HG02938 (cell line): ENCODE data around the gene ABHD1.
"Not testable (repeated sequence)": the region's sequence is repeated elsewhere in the genome, so short reads cannot be mapped to it uniquely, and the experiment has no call there.

Experiments used
- ATAC-seq: cut with Tn5 transposase; IDR thresholded peaks from one replicate; pipeline ENCODE4 v1.9.1; 2021; ENCODE audit warnings: mild to moderate bottlenecking, moderate library complexity; ENCODE audit not compliant: unreplicated experiment

ABHD1 gene

DNA sequence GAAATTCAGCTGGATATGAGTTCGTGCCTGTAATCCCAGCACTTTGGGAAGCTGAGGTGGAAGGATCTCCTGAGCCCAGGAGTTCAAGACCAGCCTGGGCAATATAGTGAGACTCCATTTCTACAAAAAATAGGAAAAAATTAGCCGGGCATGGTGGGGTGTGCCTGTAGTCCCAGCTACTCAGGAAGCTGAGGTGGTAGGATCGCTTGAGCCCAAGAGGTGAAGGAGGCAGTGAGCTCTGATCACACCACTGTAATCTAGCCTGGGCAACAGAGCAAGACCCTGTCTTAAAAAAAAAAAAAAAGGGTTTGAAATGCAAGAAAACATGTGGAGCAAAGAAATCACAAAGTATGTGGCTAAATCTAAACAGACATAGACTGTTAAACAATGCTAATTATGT lies 14.5 kb upstream of the ABHD1 start:
- ATAC-seq = no peak

DNA sequence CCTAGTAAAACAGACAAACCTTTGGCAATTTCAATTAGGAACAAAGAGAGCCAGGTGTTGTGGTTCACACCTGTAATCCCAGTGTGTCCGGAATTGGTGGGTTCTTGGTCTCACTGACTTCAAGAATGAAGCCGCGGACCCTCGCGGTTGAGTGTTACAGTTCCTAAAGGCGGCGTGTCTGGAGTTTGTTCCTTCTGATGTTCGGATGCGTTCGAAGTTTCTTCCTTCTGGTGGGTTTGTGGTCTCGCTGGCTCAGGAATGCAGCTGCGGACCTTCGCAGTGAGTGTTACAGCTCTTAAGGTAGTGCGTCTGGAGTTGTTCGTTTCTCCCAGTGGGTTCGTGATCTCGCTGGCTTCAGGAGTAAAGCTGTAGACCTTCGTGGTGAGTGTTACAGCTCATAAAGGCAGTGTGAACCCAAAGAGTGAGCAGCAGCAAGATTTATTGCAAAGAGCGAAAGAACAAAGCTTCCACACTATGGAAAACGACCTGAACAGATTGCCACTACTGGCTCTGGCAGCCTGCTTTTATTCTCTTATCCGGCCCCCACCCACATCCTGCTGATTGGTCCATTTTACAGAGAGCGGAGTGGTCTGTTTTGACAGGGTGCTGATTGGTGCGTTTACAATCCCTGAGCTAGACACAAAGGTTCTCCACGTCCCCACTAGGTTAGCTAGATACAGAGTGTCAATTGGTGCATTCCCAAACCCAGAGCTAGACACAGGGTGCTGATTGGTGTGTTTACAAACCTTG lies 12.8 kb upstream of the ABHD1 start:
- not testable (repeated sequence) for ATAC-seq

DNA sequence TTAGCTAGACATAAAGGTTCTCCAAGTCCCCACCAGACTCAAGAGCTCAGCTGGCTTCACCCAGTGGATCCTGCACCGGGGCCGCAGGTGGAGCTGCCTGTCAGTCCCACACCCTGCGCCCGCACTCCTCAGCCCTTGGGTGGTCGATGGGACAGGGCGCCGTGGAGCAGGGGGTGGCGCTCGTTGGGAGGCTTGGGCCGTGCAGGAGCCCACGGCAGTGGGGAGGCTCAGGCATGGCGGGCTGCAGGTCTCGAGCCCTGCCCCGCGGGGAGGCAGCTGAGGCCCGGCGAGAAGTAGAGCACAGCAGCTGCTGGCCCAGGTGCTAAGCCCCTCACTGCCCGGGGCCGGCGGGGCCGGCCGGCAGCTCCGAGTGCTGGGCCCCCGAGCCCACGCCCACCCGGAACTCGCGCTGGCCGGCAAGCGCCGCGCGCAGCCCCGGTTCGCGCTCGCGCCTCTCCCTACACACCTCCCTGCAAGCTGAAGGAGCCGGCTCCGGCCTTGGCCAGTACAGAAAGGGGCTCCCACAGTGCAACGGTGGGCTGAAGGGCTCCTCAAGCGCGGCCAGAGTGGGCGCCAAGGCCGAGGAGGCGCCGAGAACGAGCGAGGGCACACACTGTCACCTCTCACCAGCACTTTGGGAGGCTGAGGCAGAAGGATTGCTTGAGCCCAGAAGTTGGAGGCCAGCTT lies 12.1 kb upstream of the ABHD1 start:
- not testable (repeated sequence) for ATAC-seq

- ATAC-seq = no peak
Measured at GRCh38 chr2:27115519-27115918, 8.1 kb upstream of the ABHD1 start.

GRCh38 chr2:27117995-27118524 lies 5.6 kb upstream of the ABHD1 start:
- ATAC-seq = no peak

- no peak for ATAC-seq
Measured at GRCh38 chr2:27118525-27119329, 4.9 kb upstream of the ABHD1 start, which contains the start of gene CGREF1. CGREF1 (minus strand) TSS chr2:27119128; CDS start chr2:27104366, 14,762 bp downstream.

DNA sequence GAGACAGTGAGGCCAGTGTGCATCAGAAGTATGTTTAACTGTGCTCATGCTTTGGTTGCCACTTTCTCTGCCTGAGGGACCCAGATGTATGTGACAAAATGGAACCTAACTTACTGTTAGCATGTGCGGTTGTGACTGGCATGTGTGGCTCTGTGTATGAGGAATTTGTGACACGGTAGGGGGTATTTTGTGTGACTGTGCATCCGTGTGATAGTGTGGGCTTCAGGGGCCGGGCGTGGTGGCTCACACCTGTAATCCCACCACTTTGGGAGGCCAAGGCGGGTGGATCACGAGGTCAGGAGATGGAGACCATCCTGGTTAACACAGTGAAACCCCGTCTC lies 4.3 kb upstream of the ABHD1 start:
- ATAC-seq = not testable (repeated sequence)

DNA sequence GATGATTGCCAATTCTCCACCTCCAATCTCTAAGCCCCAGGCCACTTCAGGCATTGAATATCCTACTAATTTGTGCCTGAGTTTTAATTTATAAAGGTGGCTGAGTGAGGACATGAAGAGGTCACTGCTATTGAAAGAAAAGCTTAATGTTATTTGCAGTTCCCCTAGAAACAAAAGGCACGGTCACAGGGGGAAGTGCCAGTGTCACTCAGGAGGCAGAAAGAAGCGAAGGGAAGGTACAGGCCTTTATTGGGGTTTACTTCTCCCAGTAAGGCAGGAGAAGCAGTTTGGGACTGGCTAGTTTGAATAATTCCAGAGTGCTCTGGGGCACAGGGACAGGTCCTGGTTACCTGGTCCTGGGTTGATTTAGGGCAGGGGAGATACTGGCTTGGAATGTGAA lies 1.7 kb upstream of the ABHD1 start:
- no peak for ATAC-seq

GRCh38 chr2:27122791-27123190 lies 824 bp upstream of the ABHD1 start:
- ATAC-seq = no peak

DNA sequence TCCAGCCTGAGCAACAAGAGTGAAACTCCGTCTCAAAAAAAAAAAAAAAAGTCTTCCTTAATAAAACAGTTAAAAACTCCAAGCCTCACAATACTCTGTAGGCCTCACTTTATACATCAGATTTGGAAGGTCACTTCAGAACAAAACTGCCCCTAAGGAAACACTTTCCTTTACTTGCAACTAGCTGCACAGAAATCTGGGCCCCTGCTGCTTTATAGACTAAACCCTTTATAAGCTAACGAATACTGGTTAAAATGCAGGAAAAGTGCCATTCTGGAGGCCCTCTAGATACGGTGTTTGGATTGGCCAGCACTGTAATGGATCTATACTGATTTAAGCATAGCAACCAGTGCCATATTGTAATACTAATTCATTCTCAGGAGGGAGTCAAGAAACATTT lies 1.5 kb downstream of the ABHD1 start:
- ATAC-seq = no peak

DNA sequence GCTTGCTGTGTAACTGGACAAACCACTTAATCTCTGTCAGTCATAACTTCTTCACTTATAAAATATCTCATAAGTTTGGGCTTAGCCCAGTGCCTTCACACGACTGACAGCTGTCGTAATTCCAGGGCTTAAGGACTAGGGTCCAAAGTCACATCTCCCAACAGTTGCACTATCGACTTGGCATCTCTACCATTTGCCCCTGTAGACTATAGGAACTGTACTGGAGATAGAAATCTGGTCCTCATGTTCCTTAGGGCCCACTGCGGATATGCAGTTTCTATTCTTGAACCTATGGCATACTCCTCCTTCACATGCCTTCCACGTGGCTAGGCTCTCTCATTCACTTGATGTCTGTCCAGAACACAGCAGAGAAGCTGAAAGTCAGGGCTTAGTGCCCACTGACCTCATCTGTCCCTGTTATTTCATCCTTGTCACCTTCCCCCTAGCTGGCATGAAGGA lies 2.7 kb downstream of the ABHD1 start:
- no peak for ATAC-seq

GRCh38 chr2:27127883-27128667 lies 4.5 kb downstream of the ABHD1 start:
- no peak for ATAC-seq

GRCh38 chr2:27128668-27129571 lies 5.3 kb downstream of the ABHD1 start:
- ATAC-seq = no peak

DNA sequence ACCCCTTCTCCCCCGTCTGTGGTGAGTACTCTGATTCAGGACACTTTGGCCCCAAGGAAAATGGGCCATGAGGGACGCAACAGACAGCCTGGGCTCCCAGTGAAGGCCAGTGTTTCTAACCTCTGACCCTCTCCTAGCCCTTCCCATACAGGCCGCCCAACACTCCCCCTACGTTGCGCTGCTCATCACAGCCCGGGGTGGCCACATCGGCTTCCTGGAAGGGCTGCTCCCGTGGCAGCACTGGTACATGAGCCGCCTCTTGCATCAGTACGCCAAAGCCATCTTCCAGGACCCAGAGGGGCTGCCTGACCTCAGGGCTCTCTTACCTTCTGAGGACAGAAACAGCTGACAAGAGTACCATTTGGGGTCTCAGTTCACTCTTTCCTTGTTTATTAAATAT lies 6.8 kb downstream of the ABHD1 start:
- no peak for ATAC-seq

- ATAC-seq = no peak
Measured at GRCh38 chr2:27131429-27131828, 7.8 kb downstream of the ABHD1 start.

DNA sequence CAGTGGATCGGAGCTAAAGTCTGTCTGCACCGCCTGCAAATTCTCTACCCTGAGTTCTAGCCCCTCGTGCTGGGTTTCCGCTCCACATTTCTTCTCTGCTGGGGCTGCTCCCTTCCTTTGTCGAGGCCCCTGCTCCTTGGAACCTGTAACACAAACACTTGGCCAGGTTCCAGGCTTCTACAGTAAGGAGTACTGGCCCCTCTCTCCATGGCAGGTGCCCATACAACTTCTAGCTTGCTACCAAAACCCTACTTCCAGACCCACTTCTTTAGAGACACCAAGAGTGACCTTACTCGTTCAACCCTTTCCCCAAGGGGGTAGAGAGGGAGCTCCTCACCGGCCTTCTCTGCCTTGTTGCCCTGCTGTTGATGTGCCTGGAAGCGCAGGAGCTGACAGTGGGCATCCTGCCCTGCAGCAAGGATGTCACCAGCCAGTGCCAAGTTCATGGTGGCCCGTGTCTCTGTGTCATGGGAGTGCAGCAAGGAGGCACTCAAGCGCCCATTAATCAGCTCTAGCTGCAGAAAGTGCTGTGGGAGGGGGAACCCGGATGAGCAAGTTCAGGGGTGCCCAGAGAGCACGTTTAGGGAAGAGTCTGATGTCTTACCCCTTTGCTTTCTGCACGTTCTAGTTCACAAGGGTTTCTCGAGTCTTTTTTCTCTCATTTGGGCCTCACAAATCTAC lies 9.7 kb downstream of the ABHD1 start:
- ATAC-seq = no peak

DNA sequence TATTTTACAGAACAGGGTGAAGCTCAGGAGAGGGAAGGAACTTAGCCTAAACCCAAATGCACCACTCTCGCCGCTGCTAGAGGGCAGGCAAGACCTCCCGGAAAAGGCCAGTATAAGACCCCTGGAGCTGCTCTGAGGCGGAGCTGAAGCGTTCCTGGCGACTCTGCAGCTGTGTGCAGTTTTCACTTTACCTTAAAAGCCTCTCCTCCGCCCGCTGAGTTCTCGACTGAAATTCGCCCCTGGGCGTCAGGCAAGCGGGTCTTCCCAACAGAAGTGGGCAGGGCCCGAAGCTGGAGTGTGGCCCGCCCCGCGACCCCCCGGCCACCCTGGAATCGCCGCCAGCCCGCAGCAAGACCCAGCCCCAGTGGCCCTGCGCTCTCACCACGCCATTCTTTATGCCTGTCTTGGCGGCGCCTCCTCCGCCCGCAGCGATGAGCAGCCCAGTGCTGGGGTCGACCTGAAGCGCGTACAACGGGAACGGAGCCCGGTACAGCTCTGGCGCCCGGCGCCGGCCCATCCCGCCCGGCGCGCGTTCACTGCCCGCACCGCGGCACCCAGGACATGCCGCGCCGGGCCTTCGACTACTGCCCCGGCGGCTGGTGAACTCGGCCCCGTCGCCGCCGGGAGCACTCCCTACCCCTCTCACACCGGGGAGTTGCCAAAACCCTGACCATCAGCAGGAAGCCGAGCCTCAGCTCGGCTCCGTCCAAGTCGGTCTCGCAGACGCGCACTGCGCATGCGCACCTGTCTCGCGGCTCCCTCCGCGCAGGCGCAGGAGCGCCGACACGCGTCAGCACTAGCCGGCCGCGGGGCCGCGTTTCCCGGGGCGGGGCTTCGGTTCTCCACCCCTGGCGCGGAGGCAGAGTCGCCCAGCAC lies 10.5 kb downstream of the ABHD1 start, which contains the start of gene PREB:
TSS of gene PREB (minus strand) at position 732 of the 876 bp plus-strand sequence. CDS start at position 517, 215 bp downstream.
- peak; percentile 86 for ATAC-seq
